H1 (cell line): Measurements from ENCODE around the gene EPX. TPM values are rescaled to one million over a fixed set of nuclear protein-coding genes. Genes with fewer than 3 reads are reported as not detected.
A peak's percentile ranks its signal among the peaks of the same experiment; 100 is the strongest.

Experiments
- CTCF ChIA-PET: fragments of 300-600 bp; sonication (Branson Sonifier 250); formaldehyde crosslinking; loops from one replicate; lab custom pipeline; 2021; ENCODE audit not compliant: partially characterized antibody; lab: Charles Lee
- POLR2A ChIA-PET: fragments of 300-600 bp; sonication (Branson Sonifier 250); formaldehyde crosslinking; loops from one replicate; lab custom pipeline; 2021; ENCODE audit warnings: inconsistent platforms; ENCODE audit not compliant: partially characterized antibody; lab: Charles Lee
- DNase-seq, 2 experiments: peaks; one replicate each; pipeline versions ENCODE4 v3.0.0 to v3.0.0-alpha.2; 2010 to 2022; ENCODE audit warnings: low spot score in 2 of 2, low read depth in 1 of 2, mixed read lengths in 1 of 2
- FAIRE-seq: peaks from 2 replicates; lab custom pipeline; 2011; peaks lifted over from hg19 to GRCh38; lab: Jason Lieb, UNC
- H2AFZ ChIP-seq: 2 replicates; pipeline ENCODE4 v1.8.1; 2012; ENCODE audit warnings: low read length, inconsistent platforms
- H2AK5ac ChIP-seq: 2 replicates; pipeline ENCODE4 v1.6.1; 2013; ENCODE audit warnings: low read depth, low read length
- H2BK120ac ChIP-seq: replicated peaks from 2 replicates; pipeline ENCODE3; 2013; ENCODE audit warnings: low read depth, low read length, inconsistent platforms
- H2BK12ac ChIP-seq: 2 replicates; pipeline ENCODE4 v1.6.1; 2013; ENCODE audit warnings: low read depth, low read length
- H2BK15ac ChIP-seq: 2 replicates; pipeline ENCODE4 v1.6.1; 2013; ENCODE audit warnings: low read length
- H2BK20ac ChIP-seq: 2 replicates; pipeline ENCODE4 v1.6.1; 2013; ENCODE audit warnings: low read length
- H2BK5ac ChIP-seq: 2 replicates; pipeline ENCODE4 v1.6.1; 2013; ENCODE audit warnings: low read depth, low read length
- H3K14ac ChIP-seq: 2 replicates; pipeline ENCODE4 v1.6.1; 2013; ENCODE audit warnings: inconsistent platforms; ENCODE audit not compliant: insufficient read length
- H3K18ac ChIP-seq: 2 replicates; pipeline ENCODE4 v1.6.1; 2013; ENCODE audit warnings: low read length; ENCODE audit errors: extremely low read depth
- H3K23ac ChIP-seq: 2 replicates; pipeline ENCODE4 v1.6.1; 2013; ENCODE audit warnings: inconsistent platforms; ENCODE audit not compliant: insufficient read length
- H3K23me2 ChIP-seq: 2 replicates; pipeline ENCODE4 v1.6.1; 2013; ENCODE audit warnings: low read depth, low read length
- H3K27ac ChIP-seq: 2 replicates; pipeline ENCODE4 v1.6.1; 2011; ENCODE audit warnings: low read depth, low read length, inconsistent platforms
- H3K27me3 ChIP-seq, 4 experiments: replicated peaks in 1 of 4; 1 replicate in 1 of 4; 2 replicates in 3 of 4; pipeline versions ENCODE4 v1.6.1 to v1.8.1; 2011 to 2013; ENCODE audit warnings: low read length in 3 of 4, mild to moderate bottlenecking in 3 of 4, inconsistent platforms in 2 of 4, mixed read lengths in 2 of 4, moderate library complexity in 1 of 4; ENCODE audit not compliant: control insufficient read depth in 3 of 4, insufficient read depth in 3 of 4; ENCODE audit errors: extremely low read depth in 1 of 4
- H3K36me3 ChIP-seq, 4 experiments: 2 replicates each; pipeline versions ENCODE4 v1.6.1 to v1.8.1; 2011 to 2013; ENCODE audit warnings: mild to moderate bottlenecking in 4 of 4, low read length in 3 of 4, moderate library complexity in 2 of 4, control low read depth in 1 of 4, inconsistent platforms in 1 of 4; ENCODE audit not compliant: insufficient read depth in 4 of 4, control insufficient read depth in 2 of 4
- H3K4ac ChIP-seq: replicated peaks from 2 replicates; pipeline ENCODE3; 2013; ENCODE audit warnings: low read length, low read depth, mixed read lengths, inconsistent platforms; ENCODE audit not compliant: insufficient read length
- H3K4me1 ChIP-seq, 4 experiments: replicated peaks in 1 of 4; 1 replicate in 1 of 4; 2 replicates in 3 of 4; pipeline versions ENCODE4 v1.6.1 to v1.8.1; 2011 to 2013; ENCODE audit warnings: low read length in 3 of 4, inconsistent platforms in 2 of 4, mixed read lengths in 1 of 4; ENCODE audit not compliant: insufficient read depth in 4 of 4, control insufficient read depth in 3 of 4
- H3K4me2 ChIP-seq, 2 experiments: 2 replicates each; pipeline versions ENCODE4 v1.6.1 to v1.8.1; 2011 to 2013; ENCODE audit warnings: low read depth in 2 of 2, low read length in 2 of 2, control low read depth in 1 of 2, inconsistent platforms in 1 of 2, mild to moderate bottlenecking in 1 of 2; ENCODE audit not compliant: insufficient read depth in 1 of 2
- H3K4me3 ChIP-seq, 4 experiments: fragments of 200-600, 300-600 bp in 1 of 4; sonication (generic), shearing (Covaris generic), sonication (Bioruptor Twin) in 1 of 4; 2 replicates each; pipeline versions ENCODE4 v1.5.1 to v1.8.1; 2011 to 2016; ENCODE audit warnings: low read length in 4 of 4, low read depth in 3 of 4, control low read depth in 2 of 4, inconsistent platforms in 2 of 4, mild to moderate bottlenecking in 2 of 4, mixed read lengths in 1 of 4, moderate library complexity in 1 of 4; ENCODE audit not compliant: insufficient read depth in 2 of 4; ENCODE audit errors: extremely low read depth in 1 of 4
- H3K56ac ChIP-seq: replicated peaks from 2 replicates; pipeline ENCODE3; 2013; ENCODE audit warnings: low read depth, mild to moderate bottlenecking, mixed read lengths, low read length, inconsistent platforms; ENCODE audit not compliant: insufficient read length
- H3K79me1 ChIP-seq: 2 replicates; pipeline ENCODE4 v1.6.1; 2013; ENCODE audit warnings: low read depth, low read length, control low read depth
- H3K79me2 ChIP-seq, 2 experiments: 2 replicates each; pipeline versions ENCODE4 v1.6.1 to v1.8.1; 2012 to 2013; ENCODE audit warnings: low read length in 2 of 2, mild to moderate bottlenecking in 2 of 2, inconsistent platforms in 1 of 2; ENCODE audit not compliant: insufficient read depth in 2 of 2, control insufficient read depth in 1 of 2
- H3K9ac ChIP-seq, 4 experiments: replicated peaks in 1 of 4; 1 replicate in 1 of 4; 2 replicates in 3 of 4; pipeline versions ENCODE4 v1.6.1 to v1.8.1; 2011 to 2013; ENCODE audit warnings: low read depth in 3 of 4, low read length in 3 of 4, control low read depth in 2 of 4, mild to moderate bottlenecking in 2 of 4, moderate library complexity in 2 of 4, inconsistent platforms in 1 of 4; ENCODE audit errors: extremely low read depth in 1 of 4
- H3K9me3 ChIP-seq, 2 experiments: 2 replicates each; pipeline versions ENCODE4 v1.6.1 to v1.8.1; 2012 to 2013; ENCODE audit warnings: mild to moderate bottlenecking in 2 of 2, moderate library complexity in 2 of 2, control low read depth in 1 of 2, inconsistent platforms in 1 of 2, low read depth in 1 of 2, low read length in 1 of 2, mixed read lengths in 1 of 2; ENCODE audit not compliant: insufficient read depth in 2 of 2
- H4K20me1 ChIP-seq, 2 experiments: replicated peaks in 1 of 2; 2 replicates each; pipeline versions ENCODE3 to v1.8.1; 2011 to 2013; ENCODE audit warnings: inconsistent platforms in 2 of 2, low read length in 2 of 2, mild to moderate bottlenecking in 1 of 2; ENCODE audit not compliant: insufficient read depth in 2 of 2, control insufficient read depth in 1 of 2
- H4K5ac ChIP-seq: 2 replicates; pipeline ENCODE4 v1.6.1; 2013; ENCODE audit warnings: low read length, low read depth, mixed read lengths, inconsistent platforms; ENCODE audit not compliant: insufficient read length
- H4K8ac ChIP-seq: 2 replicates; pipeline ENCODE4 v1.8.0; 2013; ENCODE audit warnings: mild to moderate bottlenecking, moderate library complexity, low read length, inconsistent platforms; ENCODE audit not compliant: insufficient read depth; ENCODE audit errors: extremely low read depth
- H4K91ac ChIP-seq: replicated peaks from 2 replicates; pipeline ENCODE3; 2013; ENCODE audit warnings: low read length, mixed read lengths, inconsistent platforms; ENCODE audit not compliant: insufficient read length
- EP300 ChIP-seq, 2 experiments: IDR thresholded peaks; 1 replicate in 1 of 2; 2 replicates in 1 of 2; pipeline ENCODE4 v1.6.1; 2011 to 2012; ENCODE audit warnings: low read depth in 2 of 2, low read length in 2 of 2, mild to moderate bottlenecking in 2 of 2, borderline replicate concordance in 1 of 2, inconsistent platforms in 1 of 2, moderate library complexity in 1 of 2
- KDM1A ChIP-seq: fragments of 200-600, 300-600 bp; sonication (generic); IDR thresholded peaks from 2 replicates; pipeline ENCODE4 v1.7.1; 2016; ENCODE audit warnings: mild to moderate bottlenecking, low read length, borderline replicate concordance
- POLR2AphosphoS5 ChIP-seq: IDR thresholded peaks from 2 replicates; pipeline ENCODE4 v1.6.1; 2011; ENCODE audit warnings: low read depth, low read length
- RXRA ChIP-seq: IDR thresholded peaks from 2 replicates; pipeline ENCODE4 v1.6.1; 2011; ENCODE audit warnings: low read depth, mild to moderate bottlenecking, low read length, moderate library complexity; ENCODE audit not compliant: insufficient read depth
- SAP30 ChIP-seq: fragments of 300-600 bp; sonication (generic); IDR thresholded peaks from 2 replicates; pipeline ENCODE4 v1.7.1; 2012; ENCODE audit warnings: low read length, moderate library complexity, mild to moderate bottlenecking, inconsistent platforms; ENCODE audit not compliant: insufficient read depth, insufficient replicate concordance
- SIN3A ChIP-seq, 2 experiments: IDR thresholded peaks in 1 of 2; conservative IDR thresholded peaks in 1 of 2; 2 replicates each; pipeline ENCODE4 v1.6.1; 2011 to 2012; ENCODE audit warnings: low read length in 2 of 2, improper control_type of control experiment in 1 of 2, low read depth in 1 of 2, mild to moderate bottlenecking in 1 of 2
- SIX5 ChIP-seq: IDR thresholded peaks from 2 replicates; pipeline ENCODE4 v1.6.1; 2011; ENCODE audit warnings: mild to moderate bottlenecking, low read depth, low read length
- SP1 ChIP-seq: IDR thresholded peaks from 2 replicates; pipeline ENCODE4 v1.6.1; 2011; ENCODE audit warnings: low read depth, low read length
- SRF ChIP-seq: IDR thresholded peaks from 2 replicates; pipeline ENCODE4 v1.6.1; 2011; ENCODE audit warnings: mild to moderate bottlenecking, low read depth, low read length, moderate library complexity
- WGBS, 2 experiments: shearing (Covaris generic) in 1 of 2; methylation state at CpG; one replicate each; pipeline versions ENCODE4 v1.1.6 to v1.1.7; 2013 to 2015; ENCODE audit warnings: low lambda C conversion rate in 2 of 2, mixed read lengths in 2 of 2, inconsistent platforms in 1 of 2, low coverage in 1 of 2, missing lambda C conversion rate in 1 of 2; ENCODE audit not compliant: insufficient replicate concordance in 2 of 2, insufficient coverage in 1 of 2, insufficient read length in 1 of 2; ENCODE audit errors: extremely low coverage in 1 of 2, missing lambda C conversion rate in 1 of 2; 5-methylcytosine and 5-hydroxymethylcytosine counted together
- polyA plus RNA-seq, 7 experiments: library from polyadenylated mRNA; depleted of rRNA in 3 of 7; stranded (reverse) in 5 of 7; unstranded in 2 of 7; fragments of >200 nt in 5 of 7; fragments of 200-250 nt in 2 of 7; gene quantifications; 1 replicate in 5 of 7; 2 replicates in 1 of 7; 4 replicates in 1 of 7; pipeline versions ENCODE4 v1.2.1 to v1.2.3, GENCODE V29; 2011 to 2013; ENCODE audit warnings: missing spikeins in 2 of 7, mixed read lengths in 2 of 7
- total RNA-seq: library from RNA; stranded (reverse); fragmentation: NEBNext Ultra II Directional; extraction: Animal tissue kit (Norgen Biotek cat#: 25700); gene quantifications from 2 replicates; pipeline ENCODE4 v1.2.1, GENCODE V29; 2021
- TF ChIP-seq, protein P1 (sequence below): IDR thresholded peaks from 2 replicates; pipeline ENCODE4 v1.6.1; 2012; ENCODE audit warnings: low read length, inconsistent platforms

EPX gene
- total and polyA plus RNA-seq, 2 of the 8 experiments (the other 6 are each of a cell fraction or from before 2014, with no cell fraction given): not detected

DNA sequence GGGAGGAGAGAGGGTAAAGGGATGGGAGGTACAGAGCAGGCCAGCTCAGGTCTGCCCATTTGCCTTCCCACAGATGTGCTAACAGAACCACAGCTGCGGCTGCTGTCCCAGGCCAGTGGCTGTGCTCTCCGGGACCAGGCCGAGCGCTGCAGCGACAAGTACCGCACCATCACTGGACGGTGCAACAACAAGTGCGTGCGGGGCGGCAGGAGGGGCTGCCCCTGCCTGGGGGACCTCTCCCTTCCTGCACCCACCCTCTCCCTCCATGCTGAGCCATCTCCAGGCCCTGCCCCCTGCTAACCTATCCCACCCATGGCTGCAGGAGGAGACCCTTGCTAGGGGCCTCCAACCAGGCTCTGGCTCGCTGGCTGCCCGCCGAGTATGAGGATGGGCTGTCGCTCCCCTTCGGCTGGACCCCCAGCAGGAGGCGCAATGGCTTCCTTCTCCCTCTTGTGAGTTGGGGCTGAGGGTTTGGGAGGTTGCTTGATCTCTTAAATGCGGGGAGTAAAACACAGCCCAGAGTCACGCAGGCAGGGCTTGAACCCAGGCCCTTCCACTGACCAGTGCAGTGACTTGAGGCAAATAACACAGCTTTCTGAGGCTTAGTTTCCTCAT lies 1.2 kb downstream of the EPX start:
- Histone ChIP-seq H3K23ac (no peak overlapping the region), H3K79me2 (no peaks in the 10 kb centered on the region), H4K91ac (no peak overlapping the region), H3K4me1 (peaks cover 0 to 2% (median 2%) of the 10 kb centered on the region in 4 experiments; a peak in 4 of 7 replicates), H3K27ac (no peak overlapping the region), H4K5ac (no peak overlapping the region), H3K9me3 (no peaks in the 10 kb centered on the region), H2BK15ac (no peak overlapping the region), H3K18ac (no peak overlapping the region), H3K36me3 (no peaks in the 10 kb centered on the region), H4K8ac (no peak overlapping the region), H2BK20ac (no peak overlapping the region), H3K14ac (no peak overlapping the region), H3K27me3 (no peaks in the 10 kb centered on the region), H4K20me1 (no peaks in the 10 kb centered on the region), H3K9ac (no peak overlapping the region), H2BK5ac (no peak overlapping the region), H3K79me1 (no peaks in the 10 kb centered on the region), H3K56ac (no peak overlapping the region), H3K4me3 (no peak overlapping the region), H3K23me2 (no peaks in the 10 kb centered on the region; the same call in 1 of the 2 replicates), H2BK12ac (no peak overlapping the region), H2AFZ (no peak overlapping the region), H3K4ac (no peak overlapping the region), H2AK5ac (no peak overlapping the region), H3K4me2 (no peak overlapping the region), H2BK120ac (no peak overlapping the region)
- CTCF ChIA-PET: interaction anchor here (0.7 to 2.1 kb wide), 17 partner anchors 8 to 410 kb away, joined by 3 to 5 read pairs (median 3); no protein-coding TSS in a partner anchor
- 86% methylated on average over 18 of the region's 18 CpGs; no CpG with 5 or more reads in 1 of the 2 experiments for WGBS, 2 experiments
- DNase-seq (peak in 1 of 2 experiments; percentile 78), FAIRE-seq (no peak)
- POLR2A ChIA-PET: no interaction called here
- TF ChIP-seq POLR2AphosphoS5 (no peak), RXRA (no peak), KDM1A (0 out of 2 replicates have a peak, but pooled peaks have one; percentile 33), SP1 (no peak), SIX5 (no peak), SAP30 (no peak), EP300 (IDR thresholded peaks at IDR 0.05; ENCODE audit: borderline replicate concordance in 1 of 2, low read depth in 2 of 2, low read length in 2 of 2) (no peak), SIN3A (conservative IDR thresholded peaks at IDR 0.05 in 1 of 2, IDR thresholded peaks at IDR 0.05 in 1 of 2; ENCODE audit: low read depth in 1 of 2, low read length in 2 of 2) (no peak), SRF (no peak)
- TF ChIP-seq, protein P1, sequence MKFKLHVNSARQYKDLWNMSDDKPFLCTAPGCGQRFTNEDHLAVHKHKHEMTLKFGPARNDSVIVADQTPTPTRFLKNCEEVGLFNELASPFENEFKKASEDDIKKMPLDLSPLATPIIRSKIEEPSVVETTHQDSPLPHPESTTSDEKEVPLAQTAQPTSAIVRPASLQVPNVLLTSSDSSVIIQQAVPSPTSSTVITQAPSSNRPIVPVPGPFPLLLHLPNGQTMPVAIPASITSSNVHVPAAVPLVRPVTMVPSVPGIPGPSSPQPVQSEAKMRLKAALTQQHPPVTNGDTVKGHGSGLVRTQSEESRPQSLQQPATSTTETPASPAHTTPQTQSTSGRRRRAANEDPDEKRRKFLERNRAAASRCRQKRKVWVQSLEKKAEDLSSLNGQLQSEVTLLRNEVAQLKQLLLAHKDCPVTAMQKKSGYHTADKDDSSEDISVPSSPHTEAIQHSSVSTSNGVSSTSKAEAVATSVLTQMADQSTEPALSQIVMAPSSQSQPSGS: no peak
